Glutamatergic neuron (in vitro differentiated cells): ENCODE results near the gene ECPAS. TPM values are rescaled to one million over a fixed set of nuclear protein-coding genes. Genes with fewer than 3 reads are reported as not detected.
"Not testable (repeated sequence)": the region's sequence is repeated elsewhere in the genome, so short reads cannot be mapped to it uniquely, and the experiment has no call there.

ENCODE experiments used
- DNase-seq: peaks from one replicate; pipeline ENCODE4 v3.0.0; 2022
- H3K27ac Mint-ChIP-seq: one replicate; pipeline ENCODE4 v1.8.0; 2020; ENCODE audit warnings: mild to moderate bottlenecking, mixed read lengths, inconsistent platforms; ENCODE audit not compliant: unreplicated experiment
- H3K27me3 Mint-ChIP-seq: one replicate; pipeline ENCODE4 v1.8.0; 2020; ENCODE audit warnings: mild to moderate bottlenecking, moderate library complexity, mixed read lengths, inconsistent platforms; ENCODE audit not compliant: unreplicated experiment
- H3K36me3 Mint-ChIP-seq: one replicate; pipeline ENCODE4 v1.8.0; 2020; ENCODE audit warnings: mild to moderate bottlenecking, mixed read lengths, inconsistent platforms; ENCODE audit not compliant: unreplicated experiment
- H3K4me1 Mint-ChIP-seq: one replicate; pipeline ENCODE4 v1.8.0; 2020; ENCODE audit warnings: mild to moderate bottlenecking, low read depth, mixed read lengths, inconsistent platforms; ENCODE audit not compliant: unreplicated experiment
- H3K4me3 Mint-ChIP-seq: one replicate; pipeline ENCODE4 v1.8.0; 2020; ENCODE audit warnings: mild to moderate bottlenecking, mixed read lengths, inconsistent platforms; ENCODE audit not compliant: unreplicated experiment
- H3K9me3 Mint-ChIP-seq: one replicate; pipeline ENCODE4 v1.8.0; 2020; ENCODE audit warnings: mild to moderate bottlenecking, moderate library complexity, mixed read lengths, inconsistent platforms; ENCODE audit not compliant: unreplicated experiment
- total RNA-seq: library from RNA; stranded (reverse); fragmentation: NEBNext Ultra II Directional; extraction: Animal tissue kit (Norgen Biotek cat#: 25700); gene quantifications from one replicate; pipeline ENCODE4 v1.2.1, GENCODE V29; 2021; ENCODE audit not compliant: unreplicated experiment
- TF ChIP-seq, protein P1 (sequence below): fragments of 200-600 bp; sonication (generic); IDR thresholded peaks from one replicate; pipeline ENCODE4 v1.5.0; 2021; ENCODE audit not compliant: partially characterized antibody, unreplicated experiment

ECPAS gene
- total RNA-seq, 1 donor from 2014 or later = 53.5 TPM

DNA sequence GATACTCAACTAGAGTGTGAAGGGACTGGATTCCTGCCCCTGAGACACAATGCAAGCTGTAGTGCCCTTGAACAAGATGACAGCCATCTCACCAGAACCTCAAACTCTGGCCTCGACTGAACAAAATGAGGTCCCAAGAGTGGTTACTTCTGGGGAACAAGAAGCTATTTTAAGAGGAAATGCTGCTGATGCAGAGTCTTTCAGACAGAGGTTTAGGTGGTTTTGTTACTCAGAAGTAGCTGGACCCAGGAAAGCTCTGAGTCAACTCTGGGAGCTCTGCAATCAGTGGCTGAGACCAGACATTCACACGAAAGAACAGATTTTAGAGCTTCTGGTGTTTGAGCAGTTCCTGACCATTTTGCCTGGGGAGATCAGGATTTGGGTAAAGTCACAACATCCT lies 43.2 kb upstream of the ECPAS start:
- H3K27ac Mint-ChIP-seq = no peak overlapping the region
- TF ChIP-seq, protein P1, sequence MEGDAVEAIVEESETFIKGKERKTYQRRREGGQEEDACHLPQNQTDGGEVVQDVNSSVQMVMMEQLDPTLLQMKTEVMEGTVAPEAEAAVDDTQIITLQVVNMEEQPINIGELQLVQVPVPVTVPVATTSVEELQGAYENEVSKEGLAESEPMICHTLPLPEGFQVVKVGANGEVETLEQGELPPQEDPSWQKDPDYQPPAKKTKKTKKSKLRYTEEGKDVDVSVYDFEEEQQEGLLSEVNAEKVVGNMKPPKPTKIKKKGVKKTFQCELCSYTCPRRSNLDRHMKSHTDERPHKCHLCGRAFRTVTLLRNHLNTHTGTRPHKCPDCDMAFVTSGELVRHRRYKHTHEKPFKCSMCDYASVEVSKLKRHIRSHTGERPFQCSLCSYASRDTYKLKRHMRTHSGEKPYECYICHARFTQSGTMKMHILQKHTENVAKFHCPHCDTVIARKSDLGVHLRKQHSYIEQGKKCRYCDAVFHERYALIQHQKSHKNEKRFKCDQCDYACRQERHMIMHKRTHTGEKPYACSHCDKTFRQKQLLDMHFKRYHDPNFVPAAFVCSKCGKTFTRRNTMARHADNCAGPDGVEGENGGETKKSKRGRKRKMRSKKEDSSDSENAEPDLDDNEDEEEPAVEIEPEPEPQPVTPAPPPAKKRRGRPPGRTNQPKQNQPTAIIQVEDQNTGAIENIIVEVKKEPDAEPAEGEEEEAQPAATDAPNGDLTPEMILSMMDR = no peak
- H3K36me3 Mint-ChIP-seq = no peaks in the 10 kb centered on the region
- no peaks in the 10 kb centered on the region for H3K4me1 Mint-ChIP-seq
- H3K4me3 Mint-ChIP-seq = no peak overlapping the region
- peaks cover 7% of the 10 kb centered on the region for H3K9me3 Mint-ChIP-seq
- DNase-seq = no peak
- H3K27me3 Mint-ChIP-seq = peaks cover 7% of the 10 kb centered on the region

- peak; percentile 91 for DNase-seq
- peaks cover 7% of the 10 kb centered on the region for H3K27me3 Mint-ChIP-seq
- H3K9me3 Mint-ChIP-seq = peaks cover 7% of the 10 kb centered on the region
- no peaks in the 10 kb centered on the region for H3K4me1 Mint-ChIP-seq
- H3K4me3 Mint-ChIP-seq = peak within 1 kb of the TSS; percentile 95
- TF ChIP-seq, protein P1 = no peak
- no peaks in the 10 kb centered on the region for H3K36me3 Mint-ChIP-seq
- peak within 1 kb of the TSS; percentile 71 for H3K27ac Mint-ChIP-seq
Observed at GRCh38 chr9:111525056-111525977, 41.1 kb upstream of the ECPAS start, which contains the start of gene ZNF483. TSS of gene ZNF483 (plus strand) at chr9:111525179. CDS start at chr9:111527396, 2,217 bp downstream.

DNA sequence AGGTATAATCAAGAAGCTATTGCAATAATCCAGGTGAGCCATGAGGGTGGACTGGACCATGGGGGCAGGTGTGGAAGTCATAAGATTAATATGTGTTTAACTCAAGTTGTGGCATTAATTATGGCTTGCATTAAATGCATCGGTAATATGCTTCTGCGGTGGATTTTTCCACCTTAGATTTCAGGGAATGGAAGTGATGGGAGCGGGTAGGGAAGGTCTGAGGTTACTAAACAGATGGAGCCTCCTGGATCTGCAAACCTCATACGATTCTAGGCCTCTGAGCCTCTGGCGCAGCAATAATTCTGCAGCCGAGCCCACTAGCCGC lies 40.5 kb upstream of the ECPAS start:
- no peaks in the 10 kb centered on the region for H3K4me1 Mint-ChIP-seq
- no peak for DNase-seq
- peak overlapping the region; percentile 95 for H3K4me3 Mint-ChIP-seq
- no peak overlapping the region for H3K27ac Mint-ChIP-seq
- H3K27me3 Mint-ChIP-seq = peaks cover 7% of the 10 kb centered on the region
- peaks cover 7% of the 10 kb centered on the region for H3K9me3 Mint-ChIP-seq
- no peaks in the 10 kb centered on the region for H3K36me3 Mint-ChIP-seq
- TF ChIP-seq, protein P1 = no peak

DNA sequence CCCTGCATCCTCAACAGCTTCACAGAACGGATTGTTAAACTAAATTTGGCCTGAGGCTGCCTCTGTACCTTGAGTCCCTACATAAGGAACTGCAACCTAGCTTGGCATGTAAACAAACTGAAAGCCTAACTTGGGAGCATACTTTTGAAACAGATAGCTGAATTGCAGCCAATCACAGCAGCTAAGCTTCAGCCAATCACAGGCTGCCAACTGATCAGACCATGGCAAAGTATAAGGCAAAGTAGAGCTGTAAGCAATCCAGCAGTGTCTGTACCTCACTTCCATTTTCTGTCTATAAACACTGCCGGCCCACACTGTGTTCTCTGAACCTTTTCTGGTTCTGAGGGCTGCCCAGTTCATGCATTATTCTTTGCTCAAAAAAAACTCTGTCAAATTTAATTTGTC lies 31.9 kb upstream of the ECPAS start:
- H3K9me3 Mint-ChIP-seq = peaks cover 3% of the 10 kb centered on the region
- no peak for DNase-seq
- TF ChIP-seq, protein P1 = no peak
- H3K4me3 Mint-ChIP-seq = no peak overlapping the region
- H3K27me3 Mint-ChIP-seq = no peaks in the 10 kb centered on the region
- H3K36me3 Mint-ChIP-seq = no peaks in the 10 kb centered on the region
- H3K27ac Mint-ChIP-seq = no peak overlapping the region
- H3K4me1 Mint-ChIP-seq = no peaks in the 10 kb centered on the region

DNA sequence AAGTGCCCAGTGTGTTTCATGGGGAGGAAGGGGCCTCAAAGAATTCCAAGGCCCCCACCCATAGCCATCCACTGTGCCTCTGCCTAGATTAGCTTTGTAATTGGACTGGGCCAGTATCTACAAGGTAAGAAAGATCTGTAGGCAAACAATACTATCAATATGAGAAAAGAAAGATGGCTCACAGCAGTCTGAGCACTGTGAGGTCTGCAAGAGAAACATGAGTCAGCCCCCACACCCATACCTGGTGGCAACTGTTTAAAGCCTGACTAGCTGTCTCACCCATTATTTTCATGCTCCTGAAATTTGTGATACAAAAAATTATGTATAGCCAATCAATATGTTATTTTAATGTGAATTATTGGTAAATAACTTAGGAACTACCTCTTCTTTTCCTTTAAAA lies 30.8 kb upstream of the ECPAS start:
- TF ChIP-seq, protein P1 = no peak
- no peak overlapping the region for H3K27ac Mint-ChIP-seq
- no peaks in the 10 kb centered on the region for H3K27me3 Mint-ChIP-seq
- H3K36me3 Mint-ChIP-seq = no peaks in the 10 kb centered on the region
- no peaks in the 10 kb centered on the region for H3K4me1 Mint-ChIP-seq
- H3K9me3 Mint-ChIP-seq = peaks cover 3% of the 10 kb centered on the region
- H3K4me3 Mint-ChIP-seq = no peak overlapping the region
- no peak for DNase-seq

DNA sequence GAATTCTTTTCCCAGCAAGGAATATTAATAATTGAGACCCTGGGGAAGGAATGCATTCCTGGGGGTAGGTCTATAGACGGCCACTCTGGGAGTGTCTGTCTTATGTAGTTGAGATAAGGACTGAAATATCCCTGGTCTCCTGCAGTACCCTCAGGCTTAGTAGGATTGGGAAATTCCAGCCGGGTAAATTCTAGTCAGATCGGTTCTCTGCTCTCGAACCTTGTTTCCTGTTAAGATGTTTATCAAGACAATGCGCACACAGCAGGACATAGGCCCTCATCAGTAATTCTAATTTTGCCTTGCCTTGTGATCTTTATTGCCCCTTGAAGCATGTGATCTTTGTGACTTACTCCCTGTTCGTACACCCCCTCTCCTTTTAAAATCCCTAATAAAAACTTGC lies 27.4 kb upstream of the ECPAS start:
- H3K4me3 Mint-ChIP-seq, DNase-seq: not testable (repeated sequence)

More for the DNA sequence above, 27.4 kb upstream of the ECPAS start:
- H3K27ac Mint-ChIP-seq, H3K27me3 Mint-ChIP-seq, H3K4me1 Mint-ChIP-seq, H3K36me3 Mint-ChIP-seq, H3K9me3 Mint-ChIP-seq: not testable (repeated sequence)
